Kidney epithelial cell (primary cell): Measurements from ENCODE around the gene ZC3H8. TPM values are rescaled to one million over a fixed set of nuclear protein-coding genes. Genes with fewer than 3 reads are reported as not detected.

Experiments used
- DNase-seq: peaks from one replicate; pipeline ENCODE4 v3.0.0-alpha.2; 2010; ENCODE audit warnings: low read depth
- H3K27me3 ChIP-seq: 2 replicates; pipeline ENCODE4 v1.6.0; 2011; ENCODE audit warnings: low read length; ENCODE audit not compliant: control insufficient read depth, insufficient read depth
- H3K36me3 ChIP-seq: 2 replicates; pipeline ENCODE4 v1.5.1; 2011; ENCODE audit warnings: low read length; ENCODE audit not compliant: control insufficient read depth, insufficient read depth
- H3K4me3 ChIP-seq: 2 replicates; pipeline ENCODE4 v1.5.1; 2011; ENCODE audit warnings: low read depth, mild to moderate bottlenecking, control low read depth, low read length
- total RNA-seq: library from RNA; depleted of rRNA; stranded (reverse); fragments of >200 nt; gene quantifications from 2 replicates; pipeline ENCODE4 v1.2.3, GENCODE V29; 2015
- TF ChIP-seq, protein P1 (sequence below): IDR thresholded peaks from 2 replicates; pipeline ENCODE4 v1.5.1; 2011; ENCODE audit warnings: mild to moderate bottlenecking, moderate library complexity, low read length, control low read depth, inconsistent platforms; ENCODE audit not compliant: insufficient read depth, poor library complexity, severe bottlenecking

Gene ZC3H8
- total RNA-seq, 1 donor from 2014 or later = 47.5 TPM

DNA sequence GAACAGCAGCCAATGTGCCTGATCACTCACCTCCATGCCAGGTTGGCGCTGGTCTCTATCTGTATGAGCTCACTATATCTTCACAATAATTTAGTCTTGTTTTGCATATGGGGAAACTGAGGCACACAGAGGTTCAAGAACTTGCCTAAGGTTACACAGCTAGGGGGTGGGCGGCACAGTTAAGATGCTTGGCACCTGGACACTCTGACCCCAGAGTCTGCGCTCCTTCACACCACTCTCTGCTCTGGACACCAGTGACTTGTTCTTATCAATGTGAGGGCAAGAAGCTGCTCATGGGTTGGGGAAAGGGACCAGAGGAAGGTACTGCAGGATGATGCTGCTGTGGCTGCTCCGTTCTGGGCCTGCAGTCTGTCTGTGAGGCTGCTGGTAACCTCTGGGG is 89.5 kb downstream of the ZC3H8 start:
- DNase-seq = no peak
- H3K4me3 ChIP-seq = no peak overlapping the region
- H3K27me3 ChIP-seq = no peaks in the 10 kb centered on the region
- no peaks in the 10 kb centered on the region for H3K36me3 ChIP-seq
- TF ChIP-seq, protein P1, sequence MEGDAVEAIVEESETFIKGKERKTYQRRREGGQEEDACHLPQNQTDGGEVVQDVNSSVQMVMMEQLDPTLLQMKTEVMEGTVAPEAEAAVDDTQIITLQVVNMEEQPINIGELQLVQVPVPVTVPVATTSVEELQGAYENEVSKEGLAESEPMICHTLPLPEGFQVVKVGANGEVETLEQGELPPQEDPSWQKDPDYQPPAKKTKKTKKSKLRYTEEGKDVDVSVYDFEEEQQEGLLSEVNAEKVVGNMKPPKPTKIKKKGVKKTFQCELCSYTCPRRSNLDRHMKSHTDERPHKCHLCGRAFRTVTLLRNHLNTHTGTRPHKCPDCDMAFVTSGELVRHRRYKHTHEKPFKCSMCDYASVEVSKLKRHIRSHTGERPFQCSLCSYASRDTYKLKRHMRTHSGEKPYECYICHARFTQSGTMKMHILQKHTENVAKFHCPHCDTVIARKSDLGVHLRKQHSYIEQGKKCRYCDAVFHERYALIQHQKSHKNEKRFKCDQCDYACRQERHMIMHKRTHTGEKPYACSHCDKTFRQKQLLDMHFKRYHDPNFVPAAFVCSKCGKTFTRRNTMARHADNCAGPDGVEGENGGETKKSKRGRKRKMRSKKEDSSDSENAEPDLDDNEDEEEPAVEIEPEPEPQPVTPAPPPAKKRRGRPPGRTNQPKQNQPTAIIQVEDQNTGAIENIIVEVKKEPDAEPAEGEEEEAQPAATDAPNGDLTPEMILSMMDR = no peak

DNA sequence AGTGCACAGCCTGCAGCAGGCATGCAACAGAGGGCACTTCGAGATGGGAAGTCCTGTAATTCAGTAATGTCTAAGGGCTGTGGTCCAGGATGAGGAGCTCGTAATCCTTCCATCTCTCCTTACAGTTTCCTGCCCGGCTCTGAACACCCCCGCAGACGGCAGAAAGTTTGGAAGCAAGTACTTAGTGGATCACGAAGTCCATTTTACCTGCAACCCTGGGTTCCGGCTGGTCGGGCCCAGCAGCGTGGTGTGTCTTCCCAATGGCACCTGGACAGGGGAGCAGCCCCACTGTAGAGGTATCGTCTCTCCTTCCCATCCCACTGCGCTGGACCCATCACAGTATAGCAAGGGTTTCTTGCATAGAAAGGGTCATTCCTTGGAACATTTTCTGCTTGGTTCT is 90.0 kb downstream of the ZC3H8 start:
- DNase-seq = no peak
- H3K27me3 ChIP-seq = no peaks in the 10 kb centered on the region
- TF ChIP-seq, protein P1 = no peak
- H3K36me3 ChIP-seq = no peaks in the 10 kb centered on the region
- H3K4me3 ChIP-seq = no peak overlapping the region

DNA sequence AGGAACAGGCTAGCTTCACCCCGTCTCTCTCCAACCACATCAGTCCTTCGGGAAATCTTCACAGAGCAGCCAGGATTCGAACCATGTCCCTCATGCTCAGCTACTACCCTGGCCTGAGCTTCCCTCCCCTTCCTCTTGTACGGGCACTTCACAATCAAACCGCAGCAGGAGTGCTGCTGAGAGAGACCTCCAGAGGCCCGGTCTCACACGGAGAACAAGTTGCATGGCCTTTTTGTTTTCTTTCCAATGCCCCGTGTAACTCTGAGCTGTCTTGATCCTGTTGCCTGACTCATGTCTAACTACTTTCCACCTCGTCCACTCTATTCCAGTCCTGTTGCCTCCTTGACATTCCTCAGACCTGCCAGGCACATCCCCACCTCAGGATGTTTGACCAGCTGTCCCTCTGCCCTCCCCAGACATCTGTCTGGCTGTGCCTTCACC is 91.3 kb downstream of the ZC3H8 start:
- H3K4me3 ChIP-seq = no peak overlapping the region
- TF ChIP-seq, protein P1 = no peak
- H3K27me3 ChIP-seq = no peaks in the 10 kb centered on the region
- DNase-seq = no peak
- no peaks in the 10 kb centered on the region for H3K36me3 ChIP-seq

DNA sequence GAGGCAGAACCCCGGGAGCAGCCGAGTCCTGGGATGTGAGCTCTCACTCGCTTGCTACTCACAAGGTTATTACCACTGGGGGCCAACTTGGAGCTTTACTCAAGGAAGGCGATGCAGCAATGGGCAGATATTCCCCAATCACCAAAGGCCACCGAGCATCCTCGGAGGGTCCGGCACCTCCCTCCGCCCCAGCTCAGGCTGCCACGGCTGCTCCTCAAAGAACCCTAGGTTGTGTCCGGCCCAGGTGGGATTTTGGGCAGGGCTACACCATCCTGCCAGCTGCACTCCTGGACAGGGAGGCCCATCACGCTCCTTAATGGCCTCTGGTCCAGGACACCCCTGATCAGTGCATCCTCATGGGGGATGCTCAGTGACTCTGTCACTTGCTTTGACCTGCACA is 91.9 kb downstream of the ZC3H8 start:
- TF ChIP-seq, protein P1 = no peak
- DNase-seq = no peak
- Histone ChIP-seq H3K4me3 (no peak overlapping the region), H3K36me3 (no peaks in the 10 kb centered on the region), H3K27me3 (no peaks in the 10 kb centered on the region)

DNA sequence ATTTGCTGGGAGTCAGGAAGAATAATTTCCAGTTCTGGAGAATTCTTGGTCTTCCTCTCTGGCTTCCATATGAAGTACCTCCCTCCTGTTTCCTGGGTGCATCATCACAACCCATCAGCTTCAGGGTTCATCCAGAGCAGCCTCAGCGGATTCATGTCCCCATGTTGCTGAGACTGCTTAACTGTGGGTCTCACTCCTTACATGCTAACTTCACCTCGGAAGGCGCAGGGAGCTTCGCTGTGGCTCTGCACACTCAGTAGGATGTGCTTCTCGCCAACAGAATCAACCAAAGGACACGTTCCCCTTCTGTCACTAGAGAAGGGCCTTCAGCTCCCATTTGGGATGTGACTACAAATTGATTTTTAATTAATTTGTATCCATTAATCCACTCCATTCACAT is 92.5 kb downstream of the ZC3H8 start:
- TF ChIP-seq, protein P1 = no peak
- Histone ChIP-seq H3K36me3 (no peaks in the 10 kb centered on the region), H3K4me3 (no peak overlapping the region), H3K27me3 (no peaks in the 10 kb centered on the region)
- no peak for DNase-seq

Other genes with a start within 250 kb of the ZC3H8 start
- 20.5 and 24.5 TPM in 2 replicates for gene TMEM87B, start 199.8 kb downstream of the ZC3H8 start, total RNA-seq
- gene FBLN7, start 116.7 kb downstream of the ZC3H8 start, total RNA-seq = 0.14 and 1.0 TPM in 2 replicates
- 6.6 and 8.4 TPM in 2 replicates for gene ZC3H6, start 20.6 kb upstream of the ZC3H8 start, total RNA-seq
- 6.5 and 7.7 TPM in 2 replicates for gene RGPD8, start 178.6 kb upstream of the ZC3H8 start, total RNA-seq
- 51.3 and 59.3 TPM in 2 replicates for gene TTL, start 227.1 kb upstream of the ZC3H8 start, total RNA-seq